GM19397 (cell line): ENCODE data around the gene TP53INP2.
"Not testable (repeated sequence)": the region's sequence is repeated elsewhere in the genome, so short reads cannot be mapped to it uniquely, and the experiment has no call there.

Experiments used
- ATAC-seq: cut with Tn5 transposase; IDR thresholded peaks from one replicate; pipeline ENCODE4 v1.9.1; 2021; ENCODE audit warnings: mild to moderate bottlenecking, moderate library complexity; ENCODE audit not compliant: unreplicated experiment

TP53INP2 gene

DNA sequence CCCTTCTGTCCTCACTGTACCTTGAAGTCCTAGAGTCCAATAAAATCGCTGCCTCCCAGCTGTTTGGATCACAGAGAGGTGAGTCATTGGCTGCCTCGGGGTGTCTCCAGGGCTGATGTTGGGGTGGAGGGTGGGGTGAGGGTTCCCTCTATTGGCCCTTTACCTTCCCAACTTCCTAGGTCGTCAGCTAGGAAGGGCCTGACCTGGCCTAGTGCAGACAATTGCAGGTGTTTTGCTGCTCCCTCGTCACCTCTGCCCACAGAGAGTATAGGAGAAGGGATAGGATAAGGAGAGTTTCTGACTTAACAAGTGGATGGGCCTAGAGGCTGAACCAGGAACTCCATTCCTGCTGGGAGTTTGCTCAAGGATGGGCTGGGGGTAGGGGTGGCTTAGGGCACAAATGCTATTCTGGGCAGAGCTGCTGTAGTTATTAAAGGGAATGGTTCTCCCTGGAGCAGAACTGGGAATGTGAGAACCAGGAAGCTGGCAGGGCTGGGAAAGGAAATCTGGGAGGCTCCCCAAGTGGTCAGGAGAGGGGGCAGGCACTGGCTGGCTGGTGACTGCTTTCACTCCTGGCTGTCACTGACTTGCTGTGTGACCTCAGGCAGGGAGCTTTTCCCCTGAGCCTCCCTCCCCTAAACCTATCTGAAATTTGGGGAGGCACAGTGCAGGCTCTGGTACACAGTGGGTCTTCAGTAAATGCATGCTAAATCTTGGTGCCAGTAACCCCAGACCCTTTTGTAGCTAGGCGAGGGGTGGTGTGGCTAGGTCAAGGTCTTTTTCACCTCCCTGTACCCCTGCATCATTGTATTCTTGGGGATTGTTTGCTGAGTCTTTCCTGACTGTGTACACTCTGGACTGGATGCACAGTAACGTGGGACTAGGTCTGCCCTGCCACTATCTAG is 1.5 kb downstream of the TP53INP2 start:
- ATAC-seq: no peak

DNA sequence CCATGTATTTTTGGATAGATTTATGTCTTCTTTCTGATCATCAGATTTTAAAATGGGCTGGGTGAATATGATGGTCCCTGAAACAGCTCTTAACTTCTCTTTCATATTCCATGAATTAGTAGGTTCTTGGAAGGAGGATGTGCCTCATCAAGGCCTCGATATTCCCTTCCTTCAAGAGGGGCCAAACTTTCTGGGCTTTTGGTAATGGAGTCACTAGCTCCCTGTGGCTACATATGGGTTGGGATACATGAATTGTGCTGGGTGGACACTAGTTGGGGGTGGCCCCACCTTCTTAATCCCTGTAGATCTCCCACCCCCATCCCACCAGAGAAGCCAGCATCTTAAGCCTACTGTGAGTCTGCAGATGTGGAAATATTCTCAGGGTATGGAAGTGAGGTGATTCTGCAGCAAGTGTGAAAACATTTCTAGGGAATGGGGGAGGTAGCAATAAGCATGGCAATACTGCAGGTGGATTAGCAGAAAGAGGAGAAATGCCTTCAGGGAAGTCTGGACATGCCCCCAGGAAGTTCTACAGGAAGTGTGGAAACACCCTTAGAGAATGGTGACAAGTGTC is 2.2 kb downstream of the TP53INP2 start:
- ATAC-seq: no peak

DNA sequence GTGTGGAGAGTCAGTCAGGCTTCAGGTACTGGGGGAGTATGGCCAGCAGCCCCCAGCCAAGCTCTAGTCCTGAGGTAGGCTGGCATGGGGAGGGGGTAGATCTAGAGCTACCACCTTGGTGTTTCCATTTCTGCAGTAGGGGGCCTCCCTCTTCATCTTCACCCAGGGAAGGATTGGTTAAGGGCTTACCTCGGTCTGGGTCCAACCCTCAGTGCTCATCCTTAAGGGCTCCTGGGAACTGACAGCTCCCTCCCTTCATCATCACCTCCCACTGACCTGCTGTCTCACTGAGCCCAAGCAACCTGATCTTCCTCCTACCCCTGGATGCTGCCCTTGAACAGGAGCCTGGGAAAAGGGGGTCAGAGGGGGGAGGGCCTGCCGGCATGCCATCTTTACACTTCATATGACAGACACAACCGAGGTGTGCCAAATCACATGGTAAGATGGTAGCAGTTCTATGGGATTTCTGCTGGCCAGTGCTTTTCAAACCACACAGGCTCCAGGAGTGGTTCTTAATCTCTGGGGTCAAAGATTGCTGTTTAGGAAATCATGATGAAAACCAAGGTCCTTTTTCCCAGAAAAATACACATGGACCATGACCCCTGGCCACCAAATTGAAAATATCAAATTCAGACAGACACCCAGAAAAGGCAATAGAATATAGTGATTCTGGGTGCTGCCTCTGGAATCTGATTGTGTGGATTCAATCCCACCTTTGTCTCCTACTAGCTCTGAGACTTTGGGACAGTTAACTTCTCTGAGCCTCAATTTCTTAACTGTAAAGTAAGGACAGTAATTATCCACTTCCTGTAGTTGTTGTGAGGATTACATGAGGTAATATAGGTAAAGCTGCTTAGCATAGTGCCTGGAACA is 3.0 kb downstream of the TP53INP2 start:
- no peak for ATAC-seq

DNA sequence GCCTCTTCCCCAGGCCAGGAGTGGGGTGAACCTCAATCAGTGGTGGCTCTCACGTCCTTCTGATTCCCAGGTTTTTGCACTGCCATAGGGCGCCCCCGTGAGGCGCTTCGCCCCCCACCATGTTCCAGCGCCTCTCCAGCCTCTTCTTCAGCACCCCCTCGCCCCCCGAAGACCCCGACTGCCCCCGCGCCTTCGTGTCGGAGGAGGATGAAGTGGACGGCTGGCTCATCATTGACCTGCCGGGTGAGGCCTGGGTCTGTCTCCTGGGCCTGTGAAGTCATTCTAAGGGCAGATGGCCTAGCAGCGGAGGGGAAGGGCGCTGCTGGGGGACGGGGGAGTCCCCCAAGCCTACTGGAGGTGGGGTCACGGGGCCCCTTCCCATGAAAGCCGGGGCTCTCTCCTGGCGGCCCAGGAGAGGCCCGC is 4.5 kb downstream of the TP53INP2 start:
- peak; percentile 10 for ATAC-seq

DNA sequence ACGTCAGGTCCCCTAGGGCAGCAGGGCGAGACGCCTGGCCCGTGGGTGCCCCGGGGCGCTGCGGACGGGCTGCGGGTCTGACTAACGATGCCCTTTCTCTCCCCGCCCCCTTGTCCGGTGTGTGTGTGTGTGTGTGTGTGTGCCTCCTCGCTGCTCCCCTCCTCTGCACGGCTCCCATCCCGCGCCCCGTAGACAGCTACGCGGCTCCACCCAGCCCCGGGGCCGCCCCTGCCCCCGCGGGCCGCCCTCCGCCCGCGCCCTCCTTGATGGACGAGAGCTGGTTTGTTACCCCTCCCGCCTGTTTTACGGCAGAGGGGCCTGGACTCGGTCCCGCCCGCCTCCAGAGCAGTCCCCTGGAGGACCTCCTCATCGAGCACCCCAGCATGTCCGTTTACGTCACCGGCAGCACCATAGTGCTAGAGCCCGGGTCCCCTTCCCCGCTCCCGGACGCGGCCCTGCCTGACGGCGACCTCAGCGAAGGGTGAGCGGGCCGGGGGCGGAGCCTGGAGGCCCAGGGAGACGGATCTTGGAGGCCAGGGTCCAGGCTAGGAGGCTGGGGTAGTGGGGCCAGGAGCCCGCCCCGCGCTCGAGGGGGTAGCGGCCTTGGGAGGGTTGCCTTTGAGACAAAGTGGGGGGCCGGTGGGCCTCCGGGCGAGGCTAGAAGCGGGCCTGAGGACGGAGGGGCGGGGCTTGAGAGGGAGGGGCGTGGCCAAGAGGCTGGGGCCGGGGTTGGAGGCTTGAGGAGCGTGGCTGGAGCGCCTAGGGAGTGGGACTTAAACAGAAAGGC is 5.1 kb downstream of the TP53INP2 start:
- peak; percentile 48 for ATAC-seq

DNA sequence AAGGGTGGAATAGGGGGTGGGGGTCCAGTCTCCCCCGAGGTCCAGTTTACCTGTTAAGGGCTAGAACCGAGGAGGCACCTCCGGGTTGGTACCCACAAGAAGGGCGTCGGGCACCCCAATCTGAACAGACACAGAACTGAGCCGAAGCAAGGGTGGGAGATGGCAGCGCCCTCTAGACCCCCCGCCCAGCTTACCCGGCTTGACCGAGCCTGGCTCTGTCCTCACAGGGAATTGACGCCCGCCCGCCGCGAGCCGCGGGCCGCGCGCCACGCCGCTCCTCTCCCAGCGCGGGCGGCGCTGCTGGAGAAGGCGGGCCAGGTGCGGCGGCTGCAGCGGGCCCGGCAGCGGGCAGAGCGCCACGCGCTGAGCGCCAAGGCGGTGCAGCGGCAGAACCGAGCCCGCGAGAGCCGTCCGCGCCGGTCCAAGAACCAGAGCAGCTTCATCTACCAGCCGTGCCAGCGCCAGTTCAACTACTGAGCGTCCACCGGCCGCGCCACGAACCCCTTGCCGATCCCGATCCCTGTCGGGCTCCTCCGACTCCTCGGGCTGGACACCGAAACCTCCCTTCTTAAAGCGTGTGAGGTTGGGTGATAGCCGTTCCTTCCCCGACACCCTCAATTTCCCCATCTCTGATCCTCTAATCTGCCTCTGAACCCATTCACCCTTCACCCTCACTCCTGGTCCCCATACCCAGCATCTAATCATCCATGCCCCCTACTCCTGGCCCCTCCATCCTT is 5.9 kb downstream of the TP53INP2 start:
- ATAC-seq: peak; percentile 32

DNA sequence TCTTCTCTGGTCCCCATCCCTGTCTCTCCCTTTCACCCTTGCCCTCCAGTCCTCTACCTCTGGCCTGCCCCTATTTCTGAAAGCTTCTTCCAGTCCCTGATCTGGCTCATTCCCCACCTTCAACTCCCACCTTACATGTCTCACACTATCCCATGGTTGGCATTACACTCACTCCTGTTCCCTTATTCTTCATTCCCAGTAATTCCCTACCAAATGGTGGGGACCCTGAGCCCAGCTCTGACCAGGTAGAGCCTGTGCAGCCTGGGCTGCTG is 6.4 kb downstream of the TP53INP2 start:
- ATAC-seq: no peak

DNA sequence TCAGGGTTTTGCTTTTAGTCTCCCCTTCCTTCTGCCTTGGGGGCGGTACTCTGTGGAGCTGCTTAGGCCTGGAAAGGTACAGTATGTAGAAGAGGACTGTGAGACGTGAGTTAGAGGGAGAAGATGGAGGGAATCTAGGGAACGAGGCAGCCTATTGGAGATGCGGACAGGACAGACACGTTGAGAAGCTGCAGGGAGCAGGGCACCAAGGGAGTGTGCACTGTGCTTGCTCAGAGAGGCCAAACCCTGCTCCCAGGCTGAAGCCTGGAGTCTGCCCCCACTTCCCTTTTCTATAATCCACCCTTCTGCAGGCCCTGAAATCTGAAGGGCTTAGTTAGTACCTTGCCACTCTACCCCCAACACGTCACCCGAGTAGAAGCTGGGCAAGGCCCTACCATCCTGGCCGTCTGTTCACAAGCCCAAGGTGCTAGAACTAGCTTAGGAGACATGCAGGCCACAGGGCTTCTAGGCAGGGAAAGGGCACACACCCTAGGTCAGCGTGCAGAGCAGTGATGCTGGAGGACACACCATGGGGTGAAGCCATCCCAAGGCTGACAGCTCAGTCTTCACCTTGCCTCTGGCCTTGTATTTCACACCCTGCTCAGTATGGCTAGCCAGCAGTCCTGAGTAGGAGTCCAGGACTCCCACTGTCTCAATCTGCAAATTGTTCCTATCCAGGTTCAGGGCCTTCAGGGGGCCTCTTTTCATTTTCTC is 6.9 kb downstream of the TP53INP2 start:
- no peak for ATAC-seq

DNA sequence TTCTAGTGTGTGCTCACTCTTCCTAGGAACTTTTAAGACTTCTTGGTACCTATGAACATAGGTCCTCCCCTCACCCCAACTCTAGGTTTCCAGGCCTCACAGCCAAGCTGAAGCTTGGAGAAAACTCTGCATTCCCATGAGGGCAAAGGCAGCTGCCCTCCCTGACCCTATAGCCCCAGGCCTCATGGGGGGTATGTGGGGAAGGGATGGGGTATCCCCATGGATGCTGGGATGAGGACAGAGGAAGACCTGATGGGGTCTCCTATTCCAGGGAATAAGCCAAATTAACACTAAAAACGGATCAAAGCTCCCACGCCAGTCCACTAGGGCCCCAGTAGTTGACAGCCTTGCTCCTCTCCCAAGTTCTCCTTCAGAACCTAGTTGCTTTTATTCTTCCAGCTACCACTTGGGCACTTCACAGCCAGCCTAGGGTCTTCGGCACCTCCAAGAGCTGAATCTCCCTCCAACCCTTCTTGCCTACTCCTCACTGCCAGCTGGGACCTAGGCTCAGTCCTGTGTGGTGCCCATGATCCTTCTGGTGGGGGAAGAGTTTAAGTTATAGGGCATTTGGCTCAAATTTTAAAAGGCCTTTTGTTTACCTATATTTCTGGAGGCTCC is 7.8 kb downstream of the TP53INP2 start:
- no peak for ATAC-seq

DNA sequence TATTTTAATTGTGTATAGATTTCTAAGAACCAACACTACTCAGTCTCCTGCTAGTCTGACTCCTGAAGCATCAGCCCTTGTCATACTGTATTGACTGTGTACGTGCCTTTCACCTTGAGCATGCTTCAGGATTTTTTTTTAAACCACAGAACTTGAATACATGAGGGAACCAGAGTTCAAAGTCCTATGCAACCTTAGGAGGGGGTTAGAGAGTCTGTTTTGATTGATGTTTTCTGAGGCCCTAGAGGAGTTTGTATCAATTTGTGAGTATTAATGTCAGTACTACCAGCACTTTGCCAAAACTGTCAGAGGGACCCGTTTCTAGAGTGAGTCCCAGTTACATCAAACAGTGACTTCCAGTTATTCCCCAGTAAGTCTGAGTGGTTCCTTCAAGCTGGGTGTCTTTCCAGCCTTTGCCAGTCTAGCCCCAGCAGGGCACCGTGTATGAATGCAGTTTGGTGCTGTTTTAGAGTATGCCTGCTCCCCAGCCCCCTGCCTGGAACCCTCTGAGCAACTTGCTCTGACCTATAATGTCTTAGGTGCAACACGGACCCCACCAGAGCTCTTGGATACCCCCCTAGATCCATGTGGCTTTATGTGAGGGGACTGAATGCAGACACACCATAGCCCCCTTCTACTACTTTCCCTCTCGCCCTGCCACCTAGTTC is 8.5 kb downstream of the TP53INP2 start:
- no peak for ATAC-seq

DNA sequence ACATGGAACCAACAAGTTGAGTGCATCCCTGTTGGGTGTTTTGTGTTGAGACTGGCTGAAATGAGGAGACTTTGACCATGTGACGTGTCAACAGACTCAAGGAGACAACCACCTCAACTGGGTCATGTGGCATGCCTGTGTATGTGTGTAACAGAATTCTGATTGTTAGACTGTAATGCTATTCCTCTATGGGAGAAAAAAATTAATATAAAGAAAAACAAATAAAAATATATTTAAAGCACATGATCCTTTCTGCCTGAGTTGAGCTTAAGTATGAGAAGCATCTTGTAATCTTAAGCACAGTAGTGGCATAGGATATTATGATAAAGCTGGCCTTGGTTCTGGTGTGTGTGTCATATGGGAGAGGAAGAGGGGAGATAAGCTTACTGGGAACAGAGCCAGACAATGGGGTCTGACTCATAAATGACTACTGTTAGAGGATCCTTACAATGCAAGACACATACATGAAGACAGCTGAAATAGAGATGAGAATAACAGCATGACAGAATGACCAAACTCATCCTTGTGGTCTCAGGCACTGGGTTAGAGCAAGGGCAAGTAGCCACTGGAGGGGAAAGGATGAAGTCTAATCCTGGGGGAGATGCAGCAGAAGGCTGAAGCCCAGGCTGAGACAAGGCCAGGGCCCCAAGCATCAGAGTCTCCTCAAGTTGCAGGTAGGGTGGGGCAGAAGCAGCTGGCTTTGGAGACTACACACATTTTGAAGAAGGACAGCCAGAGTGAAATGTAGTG is 9.2 kb downstream of the TP53INP2 start:
- no peak for ATAC-seq

DNA sequence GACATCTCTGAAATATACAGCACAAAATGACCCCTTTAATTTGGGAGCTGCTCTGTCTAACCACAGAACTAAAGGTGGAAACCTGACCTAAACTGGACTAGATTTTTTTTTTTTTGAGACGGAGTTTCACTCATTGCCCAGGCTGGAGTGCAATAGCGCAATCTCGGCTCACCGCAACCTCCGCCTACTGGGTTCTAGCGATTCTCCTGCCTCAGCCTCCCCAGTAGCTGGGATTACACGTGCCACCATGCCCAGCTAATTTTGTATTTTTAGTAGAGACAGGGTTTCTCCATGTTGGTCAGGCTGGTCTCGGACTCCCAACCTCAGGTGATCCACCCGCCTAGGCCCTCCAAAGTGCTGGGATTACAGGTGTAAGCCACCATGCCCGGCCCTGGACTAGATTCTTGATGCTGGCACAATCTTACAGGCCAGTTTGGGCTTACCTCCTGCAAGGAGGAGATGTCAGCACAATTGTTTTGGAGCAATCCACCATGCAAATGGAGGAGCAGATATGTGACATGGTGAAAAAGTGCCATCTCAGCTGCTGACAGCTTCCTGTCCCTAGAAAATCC is 9.9 kb downstream of the TP53INP2 start:
- ATAC-seq: not testable (repeated sequence)

DNA sequence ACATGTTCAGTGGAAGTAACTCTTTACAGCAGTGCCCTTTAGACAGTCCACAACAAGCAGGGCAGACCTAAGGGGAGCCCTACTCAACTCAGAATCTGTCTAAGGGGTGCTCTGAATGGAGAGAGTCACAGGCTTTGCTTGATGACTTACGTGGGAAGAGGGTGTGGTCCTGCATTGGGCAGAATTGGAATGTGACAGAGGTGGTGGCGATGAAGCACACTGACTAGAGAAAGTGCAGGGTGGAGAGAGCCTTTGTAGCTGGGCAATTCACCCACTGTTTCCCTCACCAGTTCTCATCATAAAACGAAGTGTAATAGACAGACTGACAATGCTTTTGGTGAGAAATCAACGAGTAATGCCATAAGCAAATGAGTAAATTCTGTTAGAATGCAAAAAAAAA is 11.2 kb downstream of the TP53INP2 start:
- no peak for ATAC-seq

DNA sequence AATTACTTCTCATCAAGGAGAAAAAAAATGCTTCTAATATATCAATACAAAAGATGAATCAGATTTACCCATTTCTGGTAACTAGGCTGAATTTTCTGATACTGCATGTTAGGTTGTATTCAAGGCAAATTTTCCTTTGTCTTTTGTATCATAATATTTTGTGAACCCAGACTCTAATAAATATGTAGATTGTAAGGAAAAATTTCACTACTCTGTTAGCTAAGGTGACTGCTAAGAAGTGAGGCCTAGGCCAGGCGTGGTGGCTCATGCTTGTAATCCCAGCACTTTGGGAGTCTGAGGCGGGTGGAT is 12.7 kb downstream of the TP53INP2 start:
- no peak for ATAC-seq

DNA sequence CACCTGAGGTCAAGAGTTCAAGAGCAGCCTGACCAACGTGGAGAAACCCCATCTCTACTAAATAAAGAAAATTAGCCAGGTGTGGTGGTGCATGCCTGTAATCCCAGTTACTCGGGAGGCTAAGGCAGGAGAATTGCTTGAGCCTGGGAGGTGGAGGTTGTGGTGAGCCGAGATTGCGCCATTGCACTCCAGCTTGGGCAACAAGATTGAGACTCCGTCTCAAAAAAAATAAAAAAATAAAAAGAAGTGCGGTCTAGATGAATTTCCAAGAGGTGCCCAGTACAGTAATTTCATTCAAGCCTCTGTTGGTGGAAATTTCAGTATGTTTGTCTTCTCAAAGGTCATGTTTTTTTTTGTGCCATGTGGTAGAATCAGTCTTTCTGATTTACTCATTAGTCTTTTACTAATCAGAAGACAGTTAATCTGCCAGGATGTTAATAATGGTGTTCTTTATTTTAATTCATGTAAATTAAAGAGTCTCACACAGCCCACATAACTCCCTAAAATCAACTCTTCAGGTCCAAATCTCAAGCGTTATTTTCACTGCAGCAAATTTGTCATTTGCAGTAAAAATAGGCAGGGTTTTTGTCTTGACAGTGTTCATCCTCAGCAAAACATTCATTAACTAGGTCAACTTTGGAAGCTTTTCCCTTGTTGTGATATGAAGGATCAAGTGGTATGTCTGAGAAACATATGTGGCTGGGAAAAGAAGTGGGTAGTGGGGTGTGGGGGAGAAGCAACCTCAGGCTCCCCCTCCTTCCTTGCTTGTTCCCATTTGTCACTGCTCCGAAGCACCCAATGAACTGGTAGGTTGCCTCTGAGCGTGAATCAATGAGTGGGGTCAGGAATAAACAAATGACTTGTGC is 13.3 kb downstream of the TP53INP2 start:
- ATAC-seq: no peak

DNA sequence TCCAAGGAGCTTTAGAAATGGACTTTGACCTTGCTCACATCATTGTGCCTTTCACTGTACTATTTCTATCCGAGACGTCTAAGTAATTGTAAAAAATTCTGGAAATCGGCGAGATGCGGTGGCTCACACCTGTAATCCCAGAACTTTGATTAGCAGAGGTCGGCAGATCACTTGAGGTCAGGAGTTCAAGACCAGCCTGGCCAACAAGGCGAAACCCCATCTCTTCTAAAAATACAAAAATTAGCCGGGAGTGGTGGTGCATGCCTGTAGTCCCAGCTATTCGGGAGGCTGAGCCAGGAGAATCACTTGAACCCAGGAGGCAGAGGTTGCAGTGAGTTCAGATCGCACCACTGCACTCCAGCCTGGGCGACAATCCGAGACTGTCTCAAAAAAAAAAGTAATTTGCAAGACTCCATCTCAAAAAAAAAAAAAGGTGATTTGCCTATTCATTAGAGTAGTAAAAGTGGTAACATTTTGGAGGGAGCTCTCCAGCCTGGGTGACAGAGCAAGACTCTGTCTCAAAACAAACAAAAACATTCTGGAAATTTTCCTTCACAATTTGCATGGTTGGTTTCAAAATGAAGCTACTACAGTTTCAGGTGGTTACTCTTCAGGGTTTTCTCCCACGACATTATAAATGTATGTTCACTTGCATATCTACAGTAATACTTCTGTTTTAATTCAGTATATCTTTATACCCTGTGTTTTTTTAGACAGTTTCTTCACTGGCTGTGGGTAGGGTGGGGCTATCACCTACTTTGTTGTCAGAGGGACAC is 15.3 kb downstream of the TP53INP2 start:
- ATAC-seq: peak; percentile 74
